KMS-11 (cell line): Measurements from ENCODE around the gene PDPN.

ENCODE experiments used
- H2AFZ ChIP-seq: fragments of 200-600 bp; sonication (generic); 2 replicates; pipeline ENCODE4 v1.6.1; 2016; ENCODE audit warnings: antibody characterized with exemption, mixed run types, low read depth
- H3K27ac ChIP-seq: fragments of 200-600 bp; sonication (generic); 2 replicates; pipeline ENCODE4 v1.6.1; 2016; ENCODE audit warnings: mild to moderate bottlenecking, mixed run types
- H3K27me3 ChIP-seq: fragments of 200-600 bp; sonication (generic); 2 replicates; pipeline ENCODE4 v1.6.1; 2017; ENCODE audit warnings: mild to moderate bottlenecking, low read depth, mixed run types, moderate library complexity; ENCODE audit not compliant: insufficient read depth
- H3K36me3 ChIP-seq: fragments of 200-600 bp; sonication (generic); 2 replicates; pipeline ENCODE4 v1.6.1; 2017; ENCODE audit warnings: mild to moderate bottlenecking, mixed run types; ENCODE audit not compliant: insufficient read depth
- H3K4me1 ChIP-seq: fragments of 200-600 bp; sonication (generic); 2 replicates; pipeline ENCODE4 v1.6.1; 2016; ENCODE audit warnings: mild to moderate bottlenecking, low read depth, mixed run types; ENCODE audit not compliant: poor library complexity, severe bottlenecking
- H3K4me2 ChIP-seq: fragments of 200-600 bp; sonication (generic); 2 replicates; pipeline ENCODE4 v1.7.0; 2016; ENCODE audit warnings: mild to moderate bottlenecking, mixed run types
- H3K4me3 ChIP-seq: fragments of 200-600 bp; sonication (generic); IDR thresholded peaks from 2 replicates; pipeline ENCODE4 v1.6.1; 2017; ENCODE audit warnings: low read depth, low read length, mixed read lengths; ENCODE audit not compliant: insufficient read depth
- H3K79me2 ChIP-seq: fragments of 200-600 bp; sonication (generic); 2 replicates; pipeline ENCODE4 v1.6.1; 2016; ENCODE audit warnings: low read depth, mixed run types; ENCODE audit not compliant: insufficient read depth
- H3K9ac ChIP-seq: fragments of 200-600 bp; sonication (generic); 2 replicates; pipeline ENCODE4 v1.6.1; 2016; ENCODE audit warnings: mild to moderate bottlenecking, mixed run types
- H4K20me1 ChIP-seq: fragments of 200-600 bp; sonication (generic); 2 replicates; pipeline ENCODE4 v1.6.1; 2016; ENCODE audit warnings: mild to moderate bottlenecking, mixed run types; ENCODE audit not compliant: insufficient read depth
- CTCF ChIP-seq: fragments of 200-600 bp; sonication (generic); conservative IDR thresholded peaks from 2 replicates; pipeline ENCODE4 v1.6.1; 2017; ENCODE audit warnings: low read depth, mild to moderate bottlenecking, antibody characterized with exemption, low read length, moderate library complexity, mixed read lengths

PDPN gene

GRCh38 chr1:13586001-13586400 lies 2.4 kb downstream of the PDPN start:
- Histone ChIP-seq H2AFZ (no peak overlapping the region), H3K4me1 (no peaks in the 10 kb centered on the region), H3K36me3 (no peaks in the 10 kb centered on the region), H3K4me3 (no peak overlapping the region), H3K9ac (no peak overlapping the region), H3K27ac (no peak overlapping the region), H3K4me2 (no peak overlapping the region), H3K79me2 (no peaks in the 10 kb centered on the region), H4K20me1 (no peaks in the 10 kb centered on the region), H3K27me3 (peaks cover 3% of the 10 kb centered on the region; the same call in 1 of the 2 replicates)
- no peak for TF ChIP-seq CTCF

GRCh38 chr1:13587256-13588030 lies 3.8 kb downstream of the PDPN start:
- no peak overlapping the region for H3K4me3 ChIP-seq
- H4K20me1 ChIP-seq = no peaks in the 10 kb centered on the region
- no peaks in the 10 kb centered on the region for H3K4me1 ChIP-seq
- no peaks in the 10 kb centered on the region for H3K36me3 ChIP-seq
- H3K79me2 ChIP-seq = no peaks in the 10 kb centered on the region
- TF ChIP-seq CTCF = no peak
- H3K9ac ChIP-seq = no peak overlapping the region
- no peak overlapping the region for H3K27ac ChIP-seq
- no peak overlapping the region for H3K4me2 ChIP-seq
- H2AFZ ChIP-seq = no peak overlapping the region
- H3K27me3 ChIP-seq = peaks cover 13% of the 10 kb centered on the region; the same call in 1 of the 2 replicates

- Histone ChIP-seq H3K4me3 (no peak overlapping the region), H3K4me1 (no peaks in the 10 kb centered on the region), H3K36me3 (no peaks in the 10 kb centered on the region), H3K9ac (no peak overlapping the region), H3K79me2 (no peaks in the 10 kb centered on the region), H3K27me3 (peaks cover 16% of the 10 kb centered on the region; the same call in 1 of the 2 replicates), H4K20me1 (no peaks in the 10 kb centered on the region), H2AFZ (no peak overlapping the region), H3K4me2 (no peak overlapping the region), H3K27ac (no peak overlapping the region)
- TF ChIP-seq CTCF = no peak
Observed at GRCh38 chr1:13588946-13589796, 5.5 kb downstream of the PDPN start.

GRCh38 chr1:13590486-13590885 lies 6.9 kb downstream of the PDPN start:
- Histone ChIP-seq H3K9ac (no peak overlapping the region), H3K4me3 (no peak overlapping the region), H4K20me1 (no peaks in the 10 kb centered on the region), H3K4me1 (no peaks in the 10 kb centered on the region), H3K79me2 (no peaks in the 10 kb centered on the region), H3K27ac (no peak overlapping the region), H3K27me3 (peaks cover 19% of the 10 kb centered on the region; the same call in 1 of the 2 replicates), H3K4me2 (no peak overlapping the region), H3K36me3 (no peaks in the 10 kb centered on the region), H2AFZ (no peak overlapping the region)
- TF ChIP-seq CTCF = no peak
